ENCODE results near the gene RNF17.

- TF ChIP-seq CTCF (IDR thresholded peaks at IDR 0.05) (no peak), POLR2A (IDR thresholded peaks at IDR 0.05) (no peak)
Observed at GRCh38 chr13:24740014-24740890, 23.7 kb upstream of the RNF17 start.
